ENCODE results near the gene TAGLN2.

- TF ChIP-seq GATA3 (IDR thresholded peaks at IDR 0.05; ENCODE audit: low read depth, low read length) (no peak), GATA2 (IDR thresholded peaks at IDR 0.05; ENCODE audit: low read depth, low read length) (no peak)
Measured at GRCh38 chr1:159908031-159908940, 17.0 kb downstream of the TAGLN2 start.

All from SH-SY5Y (cell line).